Stimulated activated CD8-positive, alpha-beta memory T cell treated with anti-CD3 and anti-CD28 coated beads, Interleukin-15, amount 100 ng/mL, for 48 hours (primary cell): ENCODE data around the gene PDE7B.
"Not testable (repeated sequence)": the region's sequence is repeated elsewhere in the genome, so short reads cannot be mapped to it uniquely, and the experiment has no call there.

Source experiments
- DNase-seq, 2 donors: peaks; one replicate each; pipeline ENCODE4 v3.0.0-alpha.2; 2020; ENCODE audit warnings: low read depth in 2 of 2

Gene PDE7B

GRCh38 chr6:136104556-136104955 is 253.1 kb downstream of the PDE7B start:
- DNase-seq = no peak

GRCh38 chr6:136105797-136106196 is 254.3 kb downstream of the PDE7B start:
- DNase-seq = not testable (repeated sequence)

- no peak for DNase-seq
Measured at GRCh38 chr6:136108361-136108945, 257.0 kb downstream of the PDE7B start.

- no peak for DNase-seq
Measured at GRCh38 chr6:136111831-136112230, 260.3 kb downstream of the PDE7B start.

- DNase-seq = no peak
Measured at GRCh38 chr6:136112262-136112661, 260.8 kb downstream of the PDE7B start.

GRCh38 chr6:136113736-136114173 is 262.3 kb downstream of the PDE7B start:
- DNase-seq = no peak

GRCh38 chr6:136114661-136115060 is 263.2 kb downstream of the PDE7B start:
- DNase-seq = no peak

- no peak for DNase-seq
Measured at GRCh38 chr6:136115941-136116340, 264.4 kb downstream of the PDE7B start.

- no peak for DNase-seq
Measured at GRCh38 chr6:136117081-136117480, 265.6 kb downstream of the PDE7B start.

- no peak for DNase-seq
Measured at GRCh38 chr6:136118787-136119186, 267.3 kb downstream of the PDE7B start.

- no peak for DNase-seq
Measured at GRCh38 chr6:136123468-136123867, 272.0 kb downstream of the PDE7B start.

- no peak for DNase-seq
Measured at GRCh38 chr6:136125585-136125984, 274.1 kb downstream of the PDE7B start.

GRCh38 chr6:136127873-136128272 is 276.4 kb downstream of the PDE7B start:
- DNase-seq = no peak

GRCh38 chr6:136129365-136129764 is 277.9 kb downstream of the PDE7B start:
- no peak for DNase-seq

GRCh38 chr6:136134268-136134667 is 282.8 kb downstream of the PDE7B start:
- DNase-seq = no peak

GRCh38 chr6:136134751-136135150 is 283.2 kb downstream of the PDE7B start:
- DNase-seq = no peak

- DNase-seq = no peak
Measured at GRCh38 chr6:136136274-136136673, 284.8 kb downstream of the PDE7B start.

- DNase-seq = no peak
Measured at GRCh38 chr6:136137008-136137692, 285.6 kb downstream of the PDE7B start.

- DNase-seq = no peak
Measured at GRCh38 chr6:136137739-136138402, 286.4 kb downstream of the PDE7B start.

- DNase-seq = not testable (repeated sequence)
Measured at GRCh38 chr6:136139111-136139510, 287.6 kb downstream of the PDE7B start.

GRCh38 chr6:136144251-136145023 is 292.9 kb downstream of the PDE7B start:
- DNase-seq = no peak

- no peak for DNase-seq
Measured at GRCh38 chr6:136146130-136146529, 294.6 kb downstream of the PDE7B start.
